ENCODE measurements around the gene KCNH1.

KCNH1 gene

GRCh38 chr1:210850556-210850955 is 283.4 kb downstream of the KCNH1 start:
- DNase-seq: no peak

GRCh38 chr1:210848474-210848873 is 285.5 kb downstream of the KCNH1 start:
- no peak for DNase-seq

- no peak for DNase-seq
Observed at GRCh38 chr1:210841926-210842625, 291.9 kb downstream of the KCNH1 start.

- DNase-seq: no peak
Observed at GRCh38 chr1:210830034-210831028, 303.6 kb downstream of the KCNH1 start.

- no peak for DNase-seq
Observed at GRCh38 chr1:210828996-210829596, 304.9 kb downstream of the KCNH1 start.

- no peak for DNase-seq
Observed at GRCh38 chr1:210827481-210827880, 306.5 kb downstream of the KCNH1 start.

GRCh38 chr1:210826686-210827085 is 307.3 kb downstream of the KCNH1 start:
- no peak for DNase-seq

- DNase-seq: no peak
Observed at GRCh38 chr1:210822932-210823331, 311.0 kb downstream of the KCNH1 start.

GRCh38 chr1:210822241-210822640 is 311.7 kb downstream of the KCNH1 start:
- no peak for DNase-seq

GRCh38 chr1:210821615-210822014 is 312.3 kb downstream of the KCNH1 start:
- no peak for DNase-seq

- no peak for DNase-seq
Observed at GRCh38 chr1:210819266-210819665, 314.7 kb downstream of the KCNH1 start.

- no peak for DNase-seq
Observed at GRCh38 chr1:210817385-210818275, 316.3 kb downstream of the KCNH1 start.

- DNase-seq: no peak
Observed at GRCh38 chr1:210815641-210816550, 318.1 kb downstream of the KCNH1 start.

- no peak for DNase-seq
Observed at GRCh38 chr1:210814382-210815123, 319.4 kb downstream of the KCNH1 start.

- DNase-seq: no peak
Observed at GRCh38 chr1:210801501-210801900, 332.4 kb downstream of the KCNH1 start.

- no peak for DNase-seq
Observed at GRCh38 chr1:210800756-210801155, 333.2 kb downstream of the KCNH1 start.

GRCh38 chr1:210800301-210800700 is 333.6 kb downstream of the KCNH1 start:
- DNase-seq: no peak

- DNase-seq: no peak
Observed at GRCh38 chr1:210797422-210797821, 336.5 kb downstream of the KCNH1 start.

GRCh38 chr1:210796421-210796820 is 337.5 kb downstream of the KCNH1 start:
- DNase-seq: no peak

GRCh38 chr1:210794445-210794844 is 339.5 kb downstream of the KCNH1 start:
- DNase-seq: no peak
